Glutamatergic neuron (in vitro differentiated cells): ENCODE data around the gene ROCK2. TPM values are rescaled to one million over a fixed set of nuclear protein-coding genes. Genes with fewer than 3 reads are reported as not detected.

Experiments
- DNase-seq: peaks from one replicate; pipeline ENCODE4 v3.0.0; 2022
- H3K27ac Mint-ChIP-seq: one replicate; pipeline ENCODE4 v1.8.0; 2020; ENCODE audit warnings: mild to moderate bottlenecking, mixed read lengths, inconsistent platforms; ENCODE audit not compliant: unreplicated experiment
- H3K27me3 Mint-ChIP-seq: one replicate; pipeline ENCODE4 v1.8.0; 2020; ENCODE audit warnings: mild to moderate bottlenecking, moderate library complexity, mixed read lengths, inconsistent platforms; ENCODE audit not compliant: unreplicated experiment
- H3K36me3 Mint-ChIP-seq: one replicate; pipeline ENCODE4 v1.8.0; 2020; ENCODE audit warnings: mild to moderate bottlenecking, mixed read lengths, inconsistent platforms; ENCODE audit not compliant: unreplicated experiment
- H3K4me1 Mint-ChIP-seq: one replicate; pipeline ENCODE4 v1.8.0; 2020; ENCODE audit warnings: mild to moderate bottlenecking, low read depth, mixed read lengths, inconsistent platforms; ENCODE audit not compliant: unreplicated experiment
- H3K4me3 Mint-ChIP-seq: one replicate; pipeline ENCODE4 v1.8.0; 2020; ENCODE audit warnings: mild to moderate bottlenecking, mixed read lengths, inconsistent platforms; ENCODE audit not compliant: unreplicated experiment
- H3K9me3 Mint-ChIP-seq: one replicate; pipeline ENCODE4 v1.8.0; 2020; ENCODE audit warnings: mild to moderate bottlenecking, moderate library complexity, mixed read lengths, inconsistent platforms; ENCODE audit not compliant: unreplicated experiment
- total RNA-seq: library from RNA; stranded (reverse); fragmentation: NEBNext Ultra II Directional; extraction: Animal tissue kit (Norgen Biotek cat#: 25700); gene quantifications from one replicate; pipeline ENCODE4 v1.2.1, GENCODE V29; 2021; ENCODE audit not compliant: unreplicated experiment
- TF ChIP-seq, protein P1 (sequence below): fragments of 200-600 bp; sonication (generic); IDR thresholded peaks from one replicate; pipeline ENCODE4 v1.5.0; 2021; ENCODE audit not compliant: partially characterized antibody, unreplicated experiment

The ROCK2 gene
- total RNA-seq, 1 donor from 2014 or later = 34.6 TPM

DNA sequence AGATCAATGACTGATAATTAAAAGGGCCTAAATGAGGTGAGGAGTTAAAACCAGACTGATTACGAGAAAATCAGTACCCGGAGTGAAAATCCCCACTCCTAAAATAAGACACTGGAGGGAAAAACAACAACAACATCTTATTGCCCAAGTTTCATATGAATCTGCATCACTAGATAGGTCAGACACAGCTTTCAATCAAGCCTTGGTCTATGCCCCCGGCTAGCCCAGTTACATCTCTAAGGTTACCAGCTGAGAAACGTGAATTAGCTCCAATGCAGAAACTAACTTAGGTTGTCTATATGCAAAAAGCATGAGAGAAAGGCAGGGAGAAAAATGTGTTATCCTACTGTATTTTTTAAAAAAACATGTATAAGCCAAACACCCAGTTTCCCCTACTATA lies 53.7 kb downstream of the ROCK2 start:
- H3K9me3 Mint-ChIP-seq = no peaks in the 10 kb centered on the region
- no peak overlapping the region for H3K27ac Mint-ChIP-seq
- peaks cover 4% of the 10 kb centered on the region for H3K4me1 Mint-ChIP-seq
- H3K36me3 Mint-ChIP-seq = no peaks in the 10 kb centered on the region
- TF ChIP-seq, protein P1, sequence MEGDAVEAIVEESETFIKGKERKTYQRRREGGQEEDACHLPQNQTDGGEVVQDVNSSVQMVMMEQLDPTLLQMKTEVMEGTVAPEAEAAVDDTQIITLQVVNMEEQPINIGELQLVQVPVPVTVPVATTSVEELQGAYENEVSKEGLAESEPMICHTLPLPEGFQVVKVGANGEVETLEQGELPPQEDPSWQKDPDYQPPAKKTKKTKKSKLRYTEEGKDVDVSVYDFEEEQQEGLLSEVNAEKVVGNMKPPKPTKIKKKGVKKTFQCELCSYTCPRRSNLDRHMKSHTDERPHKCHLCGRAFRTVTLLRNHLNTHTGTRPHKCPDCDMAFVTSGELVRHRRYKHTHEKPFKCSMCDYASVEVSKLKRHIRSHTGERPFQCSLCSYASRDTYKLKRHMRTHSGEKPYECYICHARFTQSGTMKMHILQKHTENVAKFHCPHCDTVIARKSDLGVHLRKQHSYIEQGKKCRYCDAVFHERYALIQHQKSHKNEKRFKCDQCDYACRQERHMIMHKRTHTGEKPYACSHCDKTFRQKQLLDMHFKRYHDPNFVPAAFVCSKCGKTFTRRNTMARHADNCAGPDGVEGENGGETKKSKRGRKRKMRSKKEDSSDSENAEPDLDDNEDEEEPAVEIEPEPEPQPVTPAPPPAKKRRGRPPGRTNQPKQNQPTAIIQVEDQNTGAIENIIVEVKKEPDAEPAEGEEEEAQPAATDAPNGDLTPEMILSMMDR = no peak
- DNase-seq = no peak
- peaks cover 3% of the 10 kb centered on the region for H3K27me3 Mint-ChIP-seq
- no peak overlapping the region for H3K4me3 Mint-ChIP-seq

DNA sequence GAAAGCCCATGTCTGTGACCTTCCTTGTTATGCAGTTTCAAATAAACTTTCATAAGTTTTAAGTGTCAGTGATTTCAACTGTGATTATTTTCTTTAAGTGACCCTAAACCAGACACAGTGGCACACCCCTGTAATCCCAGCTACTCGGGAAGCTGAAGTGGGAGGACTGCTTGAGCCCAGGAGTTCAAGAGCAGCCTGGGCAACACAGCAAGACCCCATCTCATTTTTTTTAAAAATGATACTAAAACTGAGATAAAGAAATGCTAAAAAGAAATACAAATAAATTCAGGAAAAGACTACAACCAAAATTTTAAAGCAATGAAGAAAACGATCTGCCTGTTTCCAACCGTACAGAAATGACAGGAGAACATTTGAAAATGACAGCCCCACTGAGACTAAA lies 54.2 kb downstream of the ROCK2 start:
- H3K4me1 Mint-ChIP-seq = peaks cover 4% of the 10 kb centered on the region
- H3K27ac Mint-ChIP-seq = no peak overlapping the region
- H3K27me3 Mint-ChIP-seq = no peaks in the 10 kb centered on the region
- H3K4me3 Mint-ChIP-seq = no peak overlapping the region
- H3K9me3 Mint-ChIP-seq = no peaks in the 10 kb centered on the region
- no peak for DNase-seq
- no peaks in the 10 kb centered on the region for H3K36me3 Mint-ChIP-seq
- TF ChIP-seq, protein P1 = no peak

DNA sequence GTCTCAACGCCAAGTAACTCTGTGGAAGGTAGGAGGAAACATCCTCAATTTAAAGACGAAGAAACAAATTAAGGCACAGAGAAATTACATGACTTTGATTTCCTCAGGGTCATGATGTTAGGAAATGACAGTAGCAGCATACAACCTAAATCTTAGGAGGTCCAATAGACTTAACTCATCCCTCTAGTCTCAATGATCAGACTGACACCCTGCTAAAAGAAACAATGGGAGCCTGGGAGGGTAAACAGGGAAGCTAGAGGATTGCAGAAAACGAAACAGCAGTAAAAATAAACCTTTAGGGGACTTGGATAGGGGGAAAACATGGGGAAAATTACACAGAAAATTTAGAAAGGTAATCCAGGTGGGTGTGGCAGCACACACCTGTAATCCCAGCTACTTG lies 56.0 kb downstream of the ROCK2 start:
- H3K4me3 Mint-ChIP-seq = no peak overlapping the region
- H3K4me1 Mint-ChIP-seq = peaks cover 4% of the 10 kb centered on the region
- no peaks in the 10 kb centered on the region for H3K27me3 Mint-ChIP-seq
- H3K36me3 Mint-ChIP-seq = peaks cover 14% of the 10 kb centered on the region
- H3K27ac Mint-ChIP-seq = no peak overlapping the region
- TF ChIP-seq, protein P1 = no peak
- no peak for DNase-seq
- no peaks in the 10 kb centered on the region for H3K9me3 Mint-ChIP-seq

DNA sequence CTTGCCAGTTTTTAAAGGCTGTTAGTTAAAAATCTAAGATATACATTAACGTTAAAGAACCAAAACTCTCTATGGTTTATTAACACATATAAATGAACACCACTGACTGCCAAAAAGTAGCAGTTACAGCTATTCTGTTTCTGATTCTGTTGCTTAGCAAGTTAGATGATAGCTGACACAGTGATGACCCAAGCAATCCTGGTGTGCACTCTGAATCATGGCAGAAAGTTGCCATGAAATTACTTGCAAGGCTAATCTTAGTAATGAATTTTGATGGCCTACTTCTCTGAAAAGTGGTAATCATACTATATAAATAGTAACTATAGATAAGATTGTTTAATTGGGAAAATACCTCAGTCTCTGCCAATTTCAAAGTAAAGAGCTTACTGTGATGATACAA lies 57.7 kb downstream of the ROCK2 start:
- DNase-seq = no peak
- Mint-ChIP-seq H3K4me1 (no peaks in the 10 kb centered on the region), H3K27me3 (peaks cover 1% of the 10 kb centered on the region), H3K27ac (no peak overlapping the region), H3K36me3 (peaks cover 14% of the 10 kb centered on the region), H3K4me3 (no peak overlapping the region), H3K9me3 (peaks cover 2% of the 10 kb centered on the region)
- TF ChIP-seq, protein P1 = no peak

DNA sequence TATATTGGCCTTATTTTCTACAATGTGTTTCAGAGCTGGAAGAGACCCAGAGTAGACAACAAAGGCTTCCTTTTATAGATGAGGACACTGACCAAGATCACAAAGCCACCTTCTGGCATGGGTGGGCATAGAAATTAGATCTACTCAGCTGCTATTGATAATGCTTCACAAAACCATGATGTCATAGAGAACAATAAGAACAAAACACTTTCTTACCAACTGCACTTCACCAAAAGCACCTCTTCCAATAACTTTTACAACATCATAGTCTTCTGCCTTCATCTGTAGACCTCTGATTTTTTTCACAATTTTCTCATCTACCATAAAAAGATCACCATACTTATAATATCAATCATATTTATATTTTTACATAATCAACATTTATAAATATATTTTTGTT lies 58.1 kb downstream of the ROCK2 start:
- Mint-ChIP-seq H3K4me3 (no peak overlapping the region), H3K27ac (no peak overlapping the region), H3K9me3 (peaks cover 2% of the 10 kb centered on the region), H3K4me1 (no peaks in the 10 kb centered on the region), H3K27me3 (peaks cover 1% of the 10 kb centered on the region), H3K36me3 (peaks cover 14% of the 10 kb centered on the region)
- TF ChIP-seq, protein P1 = no peak
- no peak for DNase-seq
